Body of pancreas (tissue), 4 donors: Measurements from ENCODE around the gene MRPL14. TPM values are rescaled to one million over a fixed set of nuclear protein-coding genes. Genes with fewer than 3 reads are reported as not detected.

Experiments used
- ATAC-seq: fragments of 150-250 bp; one replicate; pipeline ENCODE4 v1.9.1; 2016
- DNase-seq, 4 donors: peaks; one replicate each; pipeline ENCODE4 v3.0.0-alpha.2; 2019
- H3K27ac ChIP-seq, 4 donors: fragments of 200-600 bp; sonication (generic); 1 replicate in 3 of 4; 2 replicates in 1 of 4; pipeline versions ENCODE4 v1.5.1 to v1.6.1; 2016 to 2019; ENCODE audit warnings: mild to moderate bottlenecking in 1 of 4, mixed read lengths in 1 of 4, moderate library complexity in 1 of 4
- H3K27me3 ChIP-seq, 2 donors: fragments of 200-600 bp; sonication (generic); one replicate each; pipeline ENCODE4 v1.6.0; 2016; ENCODE audit warnings: mild to moderate bottlenecking in 1 of 2
- H3K36me3 ChIP-seq, 2 donors: fragments of 200-600 bp; sonication (generic); replicated peaks in 1 of 2; 2 replicates each; pipeline ENCODE4 v1.5.1; 2016; ENCODE audit warnings: low read depth in 2 of 2; ENCODE audit not compliant: insufficient read depth in 1 of 2
- H3K4me1 ChIP-seq: fragments of 200-600 bp; sonication (generic); one replicate; pipeline ENCODE4 v1.6.0; 2016
- H3K4me3 ChIP-seq, 2 donors: fragments of 200-600 bp; sonication (generic); 1 replicate in 1 of 2; 2 replicates in 1 of 2; pipeline ENCODE4 v1.5.1; 2016 to 2019
- H3K9me3 ChIP-seq, 3 donors: fragments of 200-600 bp; sonication (generic); 1 replicate in 2 of 3; 2 replicates in 1 of 3; pipeline ENCODE4 v1.5.1; 2016
- CTCF ChIP-seq, 7 experiments: fragments of 450-650 bp in 4 of 7; fragments of 200-600 bp in 3 of 7; sonication (generic) in 3 of 7; IDR thresholded peaks; one replicate each; pipeline ENCODE4 v1.5.1; 2016 to 2019; ENCODE audit warnings: antibody characterized with exemption in 7 of 7
- POLR2A ChIP-seq, 3 donors: fragments of 450-650 bp; IDR thresholded peaks; one replicate each; pipeline ENCODE4 v1.6.1; 2016; ENCODE audit warnings: antibody characterized with exemption in 3 of 3, mild to moderate bottlenecking in 2 of 3
- WGBS, 2 donors: methylation state at CpG; one replicate each; pipeline ENCODE4 v1.1.5; 2017; 5-methylcytosine and 5-hydroxymethylcytosine counted together
- intact Hi-C: fragments of 100-400 bp; cut with DNase I; formaldehyde crosslinking; loops from one replicate; pipeline ENCODE4 v1.15.1; 2023
- total RNA-seq, 2 donors: library from RNA; depleted of rRNA; stranded (reverse); fragments of >200 nt; gene quantifications; one replicate each; pipeline ENCODE4 v1.1.0, GENCODE V29; 2016

Gene MRPL14
- total RNA-seq, 2 donors from 2014 or later: 14.8 to 20.8 TPM

DNA sequence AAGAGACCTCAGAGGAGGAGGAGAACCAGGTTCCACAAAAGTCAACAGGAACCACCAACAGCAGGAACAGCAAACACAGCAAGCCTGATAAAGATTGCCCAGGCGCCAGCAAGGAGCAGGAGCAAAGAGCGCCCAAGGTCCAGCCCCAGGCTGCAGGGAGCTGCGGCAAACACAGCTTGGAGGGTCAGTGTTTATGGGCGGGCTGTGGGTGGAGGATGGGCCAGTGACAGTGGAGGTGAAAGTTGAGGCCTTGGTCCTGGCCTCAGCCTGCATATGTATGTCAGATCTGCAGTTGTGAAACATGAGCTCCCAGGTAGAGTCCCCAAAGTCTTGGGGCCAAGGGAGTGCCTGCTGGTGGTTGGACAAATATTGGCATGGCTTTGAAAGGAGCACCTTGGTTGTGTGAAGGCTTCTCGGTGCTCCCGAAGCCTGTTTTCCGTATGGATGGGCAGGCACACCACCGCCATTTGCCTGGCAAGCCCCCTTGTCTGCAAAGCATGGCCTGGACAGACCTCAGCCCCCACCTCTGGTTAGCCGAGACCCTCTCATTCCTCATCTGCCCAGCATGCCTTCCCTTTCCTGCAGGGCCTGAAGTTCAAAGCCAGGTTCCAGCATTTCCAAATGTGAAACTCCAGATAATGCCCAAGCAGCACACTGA, 29.4 kb upstream of the MRPL14 start:
- Histone ChIP-seq H3K9me3 (no peaks in the 10 kb centered on the region), H3K4me1 (peaks cover 54% of the 10 kb centered on the region), H3K27me3 (no peaks in the 10 kb centered on the region), H3K36me3 (no peaks in the 10 kb centered on the region), H3K4me3 (no peak overlapping the region), H3K27ac (peak overlapping the region; percentile 70 to 87 (median 82))
- peak in 1 of 3 donors; percentile 17 for TF ChIP-seq POLR2A (IDR thresholded peaks at IDR 0.05)
- TF ChIP-seq CTCF (IDR thresholded peaks at IDR 0.05): no peak
- intact Hi-C loops: no loop called here
- DNase-seq: peak; percentile 76 to 88 (median 86)
- 52 to 53% methylated on average over 4 to 9 of the region's 9 CpGs for WGBS, 2 donors
- peak; percentile 86 for ATAC-seq

DNA sequence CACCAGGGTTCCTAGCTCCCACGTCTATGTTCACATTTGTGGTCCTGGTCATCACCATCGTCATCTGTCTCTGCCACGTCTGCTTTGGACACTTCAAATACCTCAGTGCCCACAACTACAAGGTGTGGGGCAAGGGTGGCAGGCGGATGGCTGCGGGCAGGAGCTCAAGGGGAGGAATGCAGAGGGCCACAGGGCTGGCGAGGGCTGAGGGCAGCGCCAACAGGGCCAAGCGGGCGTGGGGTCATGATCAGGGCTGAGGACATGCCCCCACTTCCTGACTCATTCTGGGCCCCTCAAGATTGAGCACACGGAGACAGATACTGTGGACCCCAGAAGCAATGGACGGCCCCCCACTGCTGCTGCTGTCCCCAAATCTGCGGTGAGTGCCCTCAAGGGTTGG, 26.8 kb upstream of the MRPL14 start:
- H3K4me3 ChIP-seq: no peak overlapping the region
- ATAC-seq: no peak
- H3K27me3 ChIP-seq: no peaks in the 10 kb centered on the region

GRCh38 chr6:44152533-44152932, 25.3 kb upstream of the MRPL14 start:
- DNase-seq: no peak
- H3K36me3 ChIP-seq: peaks cover 0 to 4% of the 10 kb centered on the region in 2 donors
- 85 to 92% methylated on average over 13 to 19 of the region's 19 CpGs for WGBS, 2 donors

More for the DNA sequence above, 26.8 kb upstream of the MRPL14 start:
- TF ChIP-seq POLR2A (IDR thresholded peaks at IDR 0.05) (no peak), CTCF (IDR thresholded peaks at IDR 0.05) (no peak)
- Histone ChIP-seq H3K9me3 (no peaks in the 10 kb centered on the region), H3K4me1 (peaks cover 47% of the 10 kb centered on the region), H3K36me3 (peaks cover 0 to 2% of the 10 kb centered on the region in 2 donors), H3K27ac (no peak overlapping the region)
- WGBS, 2 donors: 92 to 93% methylated on average over 8 to 12 of the region's 12 CpGs
- intact Hi-C loops: loop anchor here (5.0 kb wide), 1 partner anchor 52 kb away; no protein-coding TSS in a partner anchor
- DNase-seq: no peak

DNA sequence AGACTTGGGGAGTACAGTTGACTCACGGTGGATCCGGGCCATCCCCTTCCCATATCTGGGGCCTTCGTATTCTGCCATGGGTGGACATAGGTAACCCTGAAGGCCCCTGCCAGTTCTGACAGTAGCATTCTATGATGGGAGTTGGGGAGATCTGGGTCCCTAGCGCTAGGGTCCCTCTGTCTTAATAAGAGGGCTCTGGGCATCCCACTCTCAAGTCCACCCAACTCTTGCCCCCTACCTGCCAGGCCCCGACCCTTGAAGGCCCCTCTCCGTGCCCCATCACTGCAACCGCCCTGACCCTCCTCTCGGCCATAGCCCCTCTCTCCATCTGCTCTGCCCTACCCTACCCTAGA, 24.8 kb upstream of the MRPL14 start:
- ATAC-seq (no peak), DNase-seq (no peak)
- Histone ChIP-seq H3K27me3 (no peaks in the 10 kb centered on the region), H3K27ac (no peak overlapping the region), H3K4me3 (no peak overlapping the region), H3K9me3 (no peaks in the 10 kb centered on the region), H3K36me3 (peaks cover 0 to 4% of the 10 kb centered on the region in 2 donors), H3K4me1 (peaks cover 31% of the 10 kb centered on the region)
- TF ChIP-seq POLR2A (IDR thresholded peaks at IDR 0.05): no peak
- TF ChIP-seq CTCF (IDR thresholded peaks at IDR 0.05): no peak
- 50 to 74% methylated on average over 5 to 8 of the region's 8 CpGs for WGBS, 2 donors
- intact Hi-C loops: loop anchor here (5.0 kb wide), 1 partner anchor 50 kb away; no protein-coding TSS in a partner anchor

More at GRCh38 chr6:44152533-44152932, 25.3 kb upstream of the MRPL14 start:
- no peak for TF ChIP-seq POLR2A (IDR thresholded peaks at IDR 0.05)
- no peak for TF ChIP-seq CTCF (IDR thresholded peaks at IDR 0.05)
- Histone ChIP-seq H3K27ac (no peak overlapping the region), H3K4me1 (peaks cover 35% of the 10 kb centered on the region), H3K4me3 (no peak overlapping the region), H3K9me3 (no peaks in the 10 kb centered on the region), H3K27me3 (no peaks in the 10 kb centered on the region)
- ATAC-seq: no peak
- intact Hi-C loops: loop anchor here (5.0 kb wide), 1 partner anchor 50 kb away; no protein-coding TSS in a partner anchor
